ENCODE measurements around the gene DOCK1.

Gene DOCK1

GRCh38 chr10:127012071-127012768 is 107.0 kb downstream of the DOCK1 start:
- H3K4me1 ChIP-seq (ENCODE audit: control insufficient read depth, insufficient read depth, low read length) = peaks cover 5% of the 10 kb centered on the region; the same call in 1 of the 2 replicates
- no peak overlapping the region for H3K27ac ChIP-seq (ENCODE audit: low read depth, low read length)
- no peak overlapping the region for H3K4me3 ChIP-seq (ENCODE audit: low read depth, low read length)
- peaks cover 62% of the 10 kb centered on the region for H3K36me3 ChIP-seq (ENCODE audit: control insufficient read depth, insufficient read depth, low read length)
- no peaks in the 10 kb centered on the region for H3K9me3 ChIP-seq (ENCODE audit: control insufficient read depth, insufficient read depth, low read length)
- no peak overlapping the region for H3K9ac ChIP-seq (ENCODE audit: low read depth, low read length)
- no peaks in the 10 kb centered on the region for H3K27me3 ChIP-seq (ENCODE audit: control insufficient read depth, insufficient read depth, low read length)

- H3K4me1 ChIP-seq (ENCODE audit: control insufficient read depth, insufficient read depth, low read length) = peaks cover 5% of the 10 kb centered on the region; the same call in 1 of the 2 replicates
- no peaks in the 10 kb centered on the region for H3K9me3 ChIP-seq (ENCODE audit: control insufficient read depth, insufficient read depth, low read length)
- no peak overlapping the region for H3K27ac ChIP-seq (ENCODE audit: low read depth, low read length)
- H3K4me3 ChIP-seq (ENCODE audit: low read depth, low read length) = no peak overlapping the region
- H3K9ac ChIP-seq (ENCODE audit: low read depth, low read length) = no peak overlapping the region
- peaks cover 63% of the 10 kb centered on the region for H3K36me3 ChIP-seq (ENCODE audit: control insufficient read depth, insufficient read depth, low read length)
- no peaks in the 10 kb centered on the region for H3K27me3 ChIP-seq (ENCODE audit: control insufficient read depth, insufficient read depth, low read length)
Measured at GRCh38 chr10:127012769-127013152, 107.5 kb downstream of the DOCK1 start.

GRCh38 chr10:127013211-127013656 is 108.0 kb downstream of the DOCK1 start:
- Histone ChIP-seq H3K4me1 (ENCODE audit: control insufficient read depth, insufficient read depth, low read length) (peaks cover 5% of the 10 kb centered on the region; the same call in 1 of the 2 replicates), H3K9me3 (ENCODE audit: control insufficient read depth, insufficient read depth, low read length) (no peaks in the 10 kb centered on the region), H3K27ac (ENCODE audit: low read depth, low read length) (no peak overlapping the region), H3K9ac (ENCODE audit: low read depth, low read length) (no peak overlapping the region), H3K36me3 (ENCODE audit: control insufficient read depth, insufficient read depth, low read length) (peaks cover 64% of the 10 kb centered on the region), H3K27me3 (ENCODE audit: control insufficient read depth, insufficient read depth, low read length) (no peaks in the 10 kb centered on the region), H3K4me3 (ENCODE audit: low read depth, low read length) (no peak overlapping the region)

- H3K4me3 ChIP-seq (ENCODE audit: low read depth, low read length) = no peak overlapping the region
- peaks cover 65% of the 10 kb centered on the region for H3K36me3 ChIP-seq (ENCODE audit: control insufficient read depth, insufficient read depth, low read length)
- no peak overlapping the region for H3K9ac ChIP-seq (ENCODE audit: low read depth, low read length)
Measured at GRCh38 chr10:127013691-127014473, 108.7 kb downstream of the DOCK1 start.

GRCh38 chr10:127014671-127015070 is 109.4 kb downstream of the DOCK1 start:
- no peak overlapping the region for H3K9ac ChIP-seq (ENCODE audit: low read depth, low read length)
- H3K27me3 ChIP-seq (ENCODE audit: control insufficient read depth, insufficient read depth, low read length) = no peaks in the 10 kb centered on the region
- peaks cover 5% of the 10 kb centered on the region; the same call in 1 of the 2 replicates for H3K4me1 ChIP-seq (ENCODE audit: control insufficient read depth, insufficient read depth, low read length)
- H3K4me3 ChIP-seq (ENCODE audit: low read depth, low read length) = no peak overlapping the region
- H3K36me3 ChIP-seq (ENCODE audit: control insufficient read depth, insufficient read depth, low read length) = peaks cover 65% of the 10 kb centered on the region
- no peaks in the 10 kb centered on the region for H3K9me3 ChIP-seq (ENCODE audit: control insufficient read depth, insufficient read depth, low read length)
- H3K27ac ChIP-seq (ENCODE audit: low read depth, low read length) = no peak overlapping the region

More at GRCh38 chr10:127013691-127014473, 108.7 kb downstream of the DOCK1 start:
- H3K9me3 ChIP-seq (ENCODE audit: control insufficient read depth, insufficient read depth, low read length) = no peaks in the 10 kb centered on the region
- no peaks in the 10 kb centered on the region for H3K27me3 ChIP-seq (ENCODE audit: control insufficient read depth, insufficient read depth, low read length)
- no peak overlapping the region for H3K27ac ChIP-seq (ENCODE audit: low read depth, low read length)
- H3K4me1 ChIP-seq (ENCODE audit: control insufficient read depth, insufficient read depth, low read length) = peaks cover 5% of the 10 kb centered on the region; the same call in 1 of the 2 replicates

- no peak overlapping the region for H3K27ac ChIP-seq (ENCODE audit: low read depth, low read length)
- H3K4me3 ChIP-seq (ENCODE audit: low read depth, low read length) = no peak overlapping the region
Measured at GRCh38 chr10:127015373-127015772, 110.1 kb downstream of the DOCK1 start.

GRCh38 chr10:127016331-127016730 is 111.1 kb downstream of the DOCK1 start:
- Histone ChIP-seq H3K27ac (ENCODE audit: low read depth, low read length) (no peak overlapping the region), H3K4me1 (ENCODE audit: control insufficient read depth, insufficient read depth, low read length) (peaks cover 5% of the 10 kb centered on the region; the same call in 1 of the 2 replicates), H3K9me3 (ENCODE audit: control insufficient read depth, insufficient read depth, low read length) (no peaks in the 10 kb centered on the region), H3K9ac (ENCODE audit: low read depth, low read length) (no peak overlapping the region), H3K27me3 (ENCODE audit: control insufficient read depth, insufficient read depth, low read length) (no peaks in the 10 kb centered on the region), H3K36me3 (ENCODE audit: control insufficient read depth, insufficient read depth, low read length) (peaks cover 55% of the 10 kb centered on the region), H3K4me3 (ENCODE audit: low read depth, low read length) (no peak overlapping the region)

More at GRCh38 chr10:127015373-127015772, 110.1 kb downstream of the DOCK1 start:
- Histone ChIP-seq H3K4me1 (ENCODE audit: control insufficient read depth, insufficient read depth, low read length) (peaks cover 5% of the 10 kb centered on the region; the same call in 1 of the 2 replicates), H3K9ac (ENCODE audit: low read depth, low read length) (no peak overlapping the region), H3K36me3 (ENCODE audit: control insufficient read depth, insufficient read depth, low read length) (peaks cover 62% of the 10 kb centered on the region), H3K9me3 (ENCODE audit: control insufficient read depth, insufficient read depth, low read length) (no peaks in the 10 kb centered on the region), H3K27me3 (ENCODE audit: control insufficient read depth, insufficient read depth, low read length) (no peaks in the 10 kb centered on the region)

GRCh38 chr10:127017541-127018297 is 112.5 kb downstream of the DOCK1 start:
- peaks cover 48% of the 10 kb centered on the region for H3K36me3 ChIP-seq (ENCODE audit: control insufficient read depth, insufficient read depth, low read length)
- H3K27me3 ChIP-seq (ENCODE audit: control insufficient read depth, insufficient read depth, low read length) = no peaks in the 10 kb centered on the region
- peaks cover 5% of the 10 kb centered on the region; the same call in 1 of the 2 replicates for H3K4me1 ChIP-seq (ENCODE audit: control insufficient read depth, insufficient read depth, low read length)
- H3K9ac ChIP-seq (ENCODE audit: low read depth, low read length) = no peak overlapping the region
- no peak overlapping the region for H3K27ac ChIP-seq (ENCODE audit: low read depth, low read length)
- no peaks in the 10 kb centered on the region for H3K9me3 ChIP-seq (ENCODE audit: control insufficient read depth, insufficient read depth, low read length)
- no peak overlapping the region for H3K4me3 ChIP-seq (ENCODE audit: low read depth, low read length)

- no peaks in the 10 kb centered on the region for H3K4me1 ChIP-seq (ENCODE audit: control insufficient read depth, insufficient read depth, low read length)
- no peak overlapping the region for H3K27ac ChIP-seq (ENCODE audit: low read depth, low read length)
- H3K9ac ChIP-seq (ENCODE audit: low read depth, low read length) = no peak overlapping the region
- H3K36me3 ChIP-seq (ENCODE audit: control insufficient read depth, insufficient read depth, low read length) = peaks cover 50% of the 10 kb centered on the region
- H3K4me3 ChIP-seq (ENCODE audit: low read depth, low read length) = no peak overlapping the region
- H3K9me3 ChIP-seq (ENCODE audit: control insufficient read depth, insufficient read depth, low read length) = no peaks in the 10 kb centered on the region
- no peaks in the 10 kb centered on the region for H3K27me3 ChIP-seq (ENCODE audit: control insufficient read depth, insufficient read depth, low read length)
Measured at GRCh38 chr10:127018298-127018650, 113.0 kb downstream of the DOCK1 start.

- Histone ChIP-seq H3K36me3 (ENCODE audit: control insufficient read depth, insufficient read depth, low read length) (peaks cover 51% of the 10 kb centered on the region), H3K9me3 (ENCODE audit: control insufficient read depth, insufficient read depth, low read length) (no peaks in the 10 kb centered on the region), H3K27me3 (ENCODE audit: control insufficient read depth, insufficient read depth, low read length) (no peaks in the 10 kb centered on the region), H3K4me1 (ENCODE audit: control insufficient read depth, insufficient read depth, low read length) (no peaks in the 10 kb centered on the region), H3K4me3 (ENCODE audit: low read depth, low read length) (no peak overlapping the region), H3K9ac (ENCODE audit: low read depth, low read length) (no peak overlapping the region), H3K27ac (ENCODE audit: low read depth, low read length) (no peak overlapping the region)
Measured at GRCh38 chr10:127018766-127019165, 113.5 kb downstream of the DOCK1 start.

Measured in HUES48 (cell line).